Ovary (tissue), 3 donors: ENCODE measurements around the gene PIGS.

Source experiments
- CTCF ChIP-seq, 3 donors: fragments of 450-650 bp in 2 of 3; fragments of 200-600 bp in 1 of 3; IDR thresholded peaks; one replicate each; pipeline versions ENCODE4 v1.5.1 to v1.8.0; 2016 to 2022; ENCODE audit warnings: antibody characterized with exemption in 3 of 3, mild to moderate bottlenecking in 1 of 3
- POLR2A ChIP-seq: fragments of 450-650 bp; IDR thresholded peaks from one replicate; pipeline ENCODE4 v1.6.1; 2017; ENCODE audit warnings: antibody characterized with exemption, mild to moderate bottlenecking, moderate library complexity
- donor health status: DM: no; HTN: no; CAD: no.

- TF ChIP-seq CTCF (IDR thresholded peaks at IDR 0.05) (no peak), POLR2A (no peak)
Measured at GRCh38 chr17:28506763-28507487, 64.4 kb downstream of the PIGS start.
